ENCODE measurements around the gene NELFE.
"Not testable (repeated sequence)": the region's sequence is repeated elsewhere in the genome, so short reads cannot be mapped to it uniquely, and the experiment has no call there.

The NELFE gene

DNA sequence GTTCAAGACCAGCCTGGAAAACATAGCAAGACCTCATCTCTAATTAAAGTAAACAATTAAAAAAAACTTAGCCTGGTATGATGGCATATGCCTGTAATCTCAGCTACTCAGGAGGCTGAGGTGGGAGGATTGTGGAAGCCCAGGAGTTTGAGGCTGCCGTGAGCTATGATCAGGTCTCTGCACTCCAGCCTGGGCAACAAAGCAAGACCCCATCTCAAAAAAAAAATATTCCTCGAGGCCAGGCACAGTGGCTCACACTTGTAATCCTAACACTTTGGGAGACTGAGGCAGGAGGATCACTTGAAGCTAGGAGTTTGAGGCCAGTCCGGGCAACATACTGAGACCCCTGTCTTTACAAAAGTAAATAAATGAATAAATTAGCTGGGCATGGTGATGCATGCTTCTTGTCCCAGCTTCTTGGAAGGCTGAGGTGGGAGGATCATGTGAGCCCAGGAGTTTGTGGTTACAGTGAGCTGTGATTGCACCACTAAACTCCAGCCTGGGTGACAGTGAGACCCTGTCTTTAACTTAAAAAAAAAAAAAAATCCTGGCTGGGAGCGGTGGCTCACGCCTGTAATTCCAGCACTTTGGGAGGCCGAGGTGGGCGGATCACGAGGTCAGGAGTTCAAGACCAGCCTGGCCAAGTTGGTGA lies 40.6 kb downstream of the NELFE start:
- no peak for DNase-seq (ENCODE audit: low spot score)

DNA sequence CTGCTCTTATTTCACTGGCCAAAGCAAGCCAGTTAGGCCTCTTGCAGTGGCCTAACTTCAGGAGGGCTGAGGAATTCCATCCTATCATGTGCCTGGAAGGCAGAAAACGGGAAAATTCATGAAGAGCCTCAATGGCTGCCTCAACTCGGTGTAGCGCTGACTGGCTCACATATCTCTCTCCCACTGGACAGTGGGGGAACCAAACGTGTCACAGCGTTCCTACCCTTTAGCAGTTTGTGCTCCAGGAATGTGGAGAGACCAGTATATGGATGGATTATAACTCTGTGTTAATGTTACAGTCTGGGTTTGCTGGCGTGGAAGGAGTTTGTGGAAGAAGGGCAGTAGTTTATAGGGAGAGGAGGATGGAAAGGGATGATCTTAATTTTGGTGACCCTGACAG lies 43.0 kb downstream of the NELFE start:
- no peak for DNase-seq (ENCODE audit: low spot score)

DNA sequence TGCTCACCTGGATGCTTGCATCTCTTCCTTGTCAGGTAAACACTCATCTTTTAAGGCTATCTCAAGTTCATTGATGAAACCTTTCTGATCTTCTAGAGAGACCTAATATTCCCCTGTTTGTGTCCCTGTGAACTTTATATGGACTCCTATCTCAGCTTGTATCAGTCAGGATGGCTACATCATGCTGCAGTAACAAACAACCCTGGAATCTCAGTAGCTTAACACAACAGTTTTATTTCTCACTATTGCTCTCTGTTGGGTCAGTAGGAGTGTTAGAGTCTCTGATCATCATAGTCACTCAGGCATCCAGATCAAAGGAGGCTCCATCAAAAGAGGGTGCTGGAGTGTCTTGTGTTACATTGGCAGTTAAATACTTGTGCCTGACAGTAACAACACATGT lies 43.4 kb downstream of the NELFE start:
- DNase-seq (ENCODE audit: low spot score), result no peak

DNA sequence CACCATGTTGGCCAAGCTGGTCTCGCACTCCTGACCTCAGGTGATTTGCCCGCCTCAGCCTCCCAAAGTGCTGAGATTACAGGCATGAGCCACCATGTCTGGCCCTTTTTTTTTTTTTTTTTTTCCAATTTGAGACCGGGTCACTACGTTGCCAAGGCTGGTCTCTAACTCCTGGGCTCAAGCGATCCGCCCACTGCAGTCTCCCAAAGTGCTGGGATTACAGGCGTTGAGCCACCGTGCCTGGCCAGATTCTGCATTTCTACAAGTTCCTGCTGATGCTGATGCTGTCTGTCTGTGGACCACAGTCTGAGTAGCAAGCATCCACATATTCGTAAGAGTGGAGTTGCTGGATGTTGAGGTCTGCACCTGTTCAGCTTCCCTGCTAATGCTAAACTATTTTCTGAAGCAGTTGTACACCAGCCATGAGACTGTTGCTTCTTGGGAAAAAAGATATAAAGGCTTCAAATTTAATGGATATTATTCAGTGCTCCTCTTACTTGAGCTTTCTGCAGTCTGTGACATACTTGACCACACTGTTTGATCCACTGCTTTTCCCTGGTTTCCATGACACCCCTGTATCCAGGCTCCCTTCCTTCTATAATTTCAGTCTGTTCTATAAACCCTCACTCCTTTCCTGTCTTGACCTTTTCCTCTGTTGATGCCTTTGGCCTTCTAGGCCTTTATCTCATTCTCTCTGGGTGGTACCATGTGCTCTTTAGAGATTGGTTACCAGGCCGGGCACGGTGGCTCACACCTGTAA lies 46.8 kb downstream of the NELFE start:
- no peak for DNase-seq (ENCODE audit: low spot score)

DNA sequence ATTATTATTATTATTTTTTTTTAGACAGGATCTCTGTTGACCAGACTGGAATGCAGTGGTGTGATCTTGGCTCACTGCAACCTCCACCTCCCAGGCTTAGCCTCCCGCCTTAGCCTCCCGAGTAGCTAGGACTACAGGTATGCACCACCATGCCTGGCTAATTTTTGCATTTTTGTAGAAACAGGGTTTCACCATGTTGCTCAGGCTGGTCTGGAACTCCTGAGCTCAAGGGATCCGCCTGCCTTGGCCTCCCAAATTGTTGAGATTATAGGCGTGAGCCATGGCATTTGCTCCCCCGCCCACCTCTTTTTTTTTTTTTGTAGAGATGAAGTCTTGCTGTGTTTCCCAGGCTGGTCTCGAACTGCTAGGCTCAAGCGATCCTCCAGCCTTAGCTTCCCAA lies 49.5 kb downstream of the NELFE start:
- DNase-seq (ENCODE audit: low spot score), result not testable (repeated sequence)

DNA sequence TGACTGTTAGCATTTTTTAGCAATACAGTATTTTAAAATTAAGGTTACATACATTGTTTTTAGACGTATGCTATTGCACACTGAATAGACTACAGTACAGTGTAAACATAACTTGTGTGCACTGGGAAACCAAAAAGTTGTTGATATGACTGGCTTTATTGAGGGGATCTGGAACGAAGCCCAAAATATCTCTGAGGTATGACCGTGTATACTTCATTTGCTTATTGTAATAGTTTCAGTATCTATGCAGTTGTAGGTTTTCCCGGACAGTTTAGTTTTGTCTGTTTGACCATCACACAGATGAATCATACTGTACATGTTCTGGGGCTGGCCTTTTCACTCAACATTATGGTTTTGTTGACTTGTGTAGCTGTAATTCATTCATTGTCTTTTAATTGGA lies 50.0 kb downstream of the NELFE start:
- DNase-seq (ENCODE audit: low spot score), result no peak

DNA sequence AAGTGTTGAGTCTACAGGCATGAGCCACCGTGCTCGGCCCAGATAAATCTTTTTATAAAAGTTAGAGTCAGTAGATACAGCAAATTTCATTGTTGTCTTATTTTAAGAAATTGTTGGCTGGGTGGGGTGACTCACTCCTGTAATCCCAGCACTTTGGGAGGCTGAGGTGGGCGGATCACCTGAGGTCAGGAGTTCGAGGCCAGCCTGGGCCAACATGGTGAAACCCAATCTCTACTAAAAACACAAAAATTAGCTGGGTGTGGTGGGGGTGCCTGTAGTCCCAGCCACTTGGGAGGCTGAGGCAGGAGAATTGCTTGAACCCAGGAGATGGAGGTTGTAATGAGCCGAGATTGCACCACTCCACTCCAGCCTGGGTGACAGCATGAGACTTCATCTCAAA lies 50.5 kb downstream of the NELFE start:
- not testable (repeated sequence) for DNase-seq (ENCODE audit: low spot score)

DNA sequence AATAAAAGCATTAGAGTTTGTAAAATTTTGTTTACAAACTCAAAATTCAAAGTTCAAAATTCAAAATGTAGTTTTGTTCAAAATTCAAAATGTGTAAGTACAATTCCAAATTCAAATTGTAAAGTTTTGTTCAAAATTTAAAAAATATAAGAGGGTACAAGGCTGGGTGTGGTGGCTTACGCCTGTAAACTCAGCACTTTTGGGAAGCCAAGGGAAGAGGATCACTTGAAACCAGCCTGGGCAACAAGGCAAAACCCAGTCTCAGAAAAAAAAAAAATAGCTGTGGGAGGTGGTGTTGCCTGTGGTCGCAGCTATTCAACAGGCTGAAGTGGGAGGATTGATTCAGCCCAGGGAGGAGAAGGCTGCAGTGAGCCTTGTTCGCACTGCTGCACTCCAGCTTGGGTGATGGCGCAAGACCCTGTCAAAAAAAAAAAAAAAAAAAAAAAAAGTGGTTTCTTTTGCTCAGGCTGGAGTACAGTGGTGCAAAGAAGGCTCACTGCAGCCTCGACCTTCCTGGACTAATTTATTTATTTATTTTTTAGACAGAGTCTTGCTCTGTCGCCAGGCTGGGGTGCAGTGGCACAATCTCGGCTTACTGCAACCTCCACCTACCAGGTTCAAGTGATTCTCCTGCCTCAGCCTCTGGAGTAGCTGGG lies 51.5 kb downstream of the NELFE start:
- no peak for DNase-seq (ENCODE audit: low spot score)

DNA sequence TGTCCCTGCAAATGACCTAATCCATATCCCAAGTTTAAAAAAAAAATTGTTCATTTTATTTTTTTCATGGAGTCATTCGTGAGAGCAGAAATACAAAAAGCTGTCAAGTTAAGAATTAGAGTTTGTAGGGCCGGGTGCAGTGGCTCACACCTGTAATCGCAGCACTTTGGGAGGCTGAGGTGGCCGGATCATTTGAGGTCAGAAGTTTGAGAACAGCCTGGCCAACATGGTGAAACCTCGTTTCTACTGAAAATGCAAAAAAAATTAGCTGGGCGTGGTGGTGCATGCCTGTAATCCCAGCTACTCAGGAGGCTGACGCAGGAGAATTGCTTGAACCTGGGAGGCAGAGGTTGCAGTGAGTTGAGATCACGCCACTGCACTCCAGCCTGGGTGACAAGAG lies 52.0 kb downstream of the NELFE start:
- DNase-seq (ENCODE audit: low spot score), result not testable (repeated sequence)

DNA sequence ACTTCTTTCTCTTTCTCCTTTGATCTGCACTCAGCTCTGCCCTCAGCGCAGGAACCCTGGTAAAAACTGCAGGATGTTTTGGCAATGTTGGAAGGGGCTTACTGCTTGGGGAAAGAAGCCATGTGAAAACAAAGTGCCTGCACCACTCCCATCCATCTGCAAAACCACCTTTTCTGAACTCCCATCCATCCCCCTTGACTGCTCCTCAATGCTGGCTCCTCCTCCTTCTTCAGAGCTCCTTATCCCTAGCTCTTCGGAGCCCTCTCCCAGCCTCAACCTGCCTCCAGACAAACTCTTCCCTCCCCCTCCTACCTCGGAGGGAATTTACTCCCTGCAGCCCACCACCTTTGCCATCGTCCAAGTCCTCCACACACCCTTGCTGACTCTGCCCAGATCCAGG lies 52.6 kb downstream of the NELFE start:
- DNase-seq (ENCODE audit: low spot score), result no peak

DNA sequence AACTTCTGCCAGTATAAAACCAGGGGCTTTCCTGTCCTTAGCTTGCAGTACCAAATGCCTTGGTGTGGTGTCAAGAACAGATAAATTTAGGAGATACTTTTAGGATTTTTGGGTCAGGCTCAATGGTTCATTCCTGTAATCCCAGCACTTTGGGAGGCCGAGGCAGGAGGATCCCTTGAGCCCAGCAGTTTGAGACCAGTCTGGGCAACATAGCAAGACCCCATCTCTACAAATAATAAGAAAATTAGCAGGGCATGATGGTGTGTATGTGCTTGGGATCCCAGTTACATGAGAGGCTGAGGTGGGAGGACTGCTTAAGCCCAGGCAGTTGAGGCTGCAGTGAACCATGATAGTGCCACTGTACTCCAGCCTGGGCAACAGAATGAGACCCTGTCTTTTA lies 53.7 kb downstream of the NELFE start:
- no peak for DNase-seq (ENCODE audit: low spot score)

DNA sequence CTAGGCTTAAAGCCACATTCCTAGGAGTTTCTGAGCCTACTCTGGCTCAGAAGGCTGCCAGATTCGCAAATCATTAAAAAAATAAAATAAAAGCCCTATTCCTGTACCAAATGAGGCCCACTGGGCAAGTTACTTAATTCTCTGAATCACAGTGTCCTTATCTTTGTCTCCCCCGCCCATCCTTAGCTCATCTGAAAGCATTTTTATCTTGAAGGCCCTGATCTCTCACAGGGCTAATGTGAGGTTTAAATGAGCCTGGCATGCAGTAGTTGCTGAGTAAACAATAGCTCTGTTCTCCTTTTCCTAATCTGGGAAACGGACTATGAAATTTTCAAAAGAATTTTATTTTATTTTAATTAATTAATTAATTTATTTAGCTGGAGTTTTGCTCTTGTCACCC lies 54.8 kb downstream of the NELFE start:
- DNase-seq (ENCODE audit: low spot score), result no peak
